ENCODE data around the gene STARD9. TPM values are rescaled to one million over a fixed set of nuclear protein-coding genes. Genes with fewer than 3 reads are reported as not detected.
A peak's percentile ranks its signal among the peaks of the same experiment; 100 is the strongest.
"Not testable (repeated sequence)": the region's sequence is repeated elsewhere in the genome, so short reads cannot be mapped to it uniquely, and the experiment has no call there.

Gene STARD9
- total and polyA plus RNA-seq, 8 donors, result 9.4 to 22.6 (median 18.8) TPM

DNA sequence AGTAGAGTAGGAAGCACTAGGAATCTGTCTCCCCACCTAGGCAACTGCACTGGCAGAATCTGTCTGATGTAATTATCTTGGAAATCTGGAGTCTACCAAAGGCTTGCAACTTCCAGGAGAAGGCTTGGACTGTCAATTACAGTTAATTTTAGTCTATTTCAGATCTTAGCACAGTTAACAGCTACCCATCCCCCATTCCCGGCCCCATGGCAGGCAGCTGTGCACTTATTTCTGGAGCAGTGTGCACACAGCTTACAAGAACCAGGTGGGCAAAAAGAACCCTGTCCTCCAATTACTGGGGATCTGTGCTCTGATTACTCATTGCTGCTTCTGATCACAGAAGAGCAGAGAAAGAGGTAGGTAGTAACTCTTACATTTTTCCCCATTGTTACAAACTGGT, 173.9 kb downstream of the STARD9 start:
- no peaks in the 10 kb centered on the region for H3K27me3 ChIP-seq
- no peak overlapping the region for H3K27ac ChIP-seq
- no peak for DNase-seq
- H3K36me3 ChIP-seq, result peaks cover 0 to 34% of the 10 kb centered on the region in 2 donors
- no peak for ATAC-seq
- no peak overlapping the region for H3K4me3 ChIP-seq
- no peaks in the 10 kb centered on the region for H3K4me1 ChIP-seq
- intact Hi-C loops (cut with DNase I), result no loop called here
- peaks cover 0 to 5% of the 10 kb centered on the region in 2 donors for H3K9me3 ChIP-seq
- TF ChIP-seq, protein P1, sequence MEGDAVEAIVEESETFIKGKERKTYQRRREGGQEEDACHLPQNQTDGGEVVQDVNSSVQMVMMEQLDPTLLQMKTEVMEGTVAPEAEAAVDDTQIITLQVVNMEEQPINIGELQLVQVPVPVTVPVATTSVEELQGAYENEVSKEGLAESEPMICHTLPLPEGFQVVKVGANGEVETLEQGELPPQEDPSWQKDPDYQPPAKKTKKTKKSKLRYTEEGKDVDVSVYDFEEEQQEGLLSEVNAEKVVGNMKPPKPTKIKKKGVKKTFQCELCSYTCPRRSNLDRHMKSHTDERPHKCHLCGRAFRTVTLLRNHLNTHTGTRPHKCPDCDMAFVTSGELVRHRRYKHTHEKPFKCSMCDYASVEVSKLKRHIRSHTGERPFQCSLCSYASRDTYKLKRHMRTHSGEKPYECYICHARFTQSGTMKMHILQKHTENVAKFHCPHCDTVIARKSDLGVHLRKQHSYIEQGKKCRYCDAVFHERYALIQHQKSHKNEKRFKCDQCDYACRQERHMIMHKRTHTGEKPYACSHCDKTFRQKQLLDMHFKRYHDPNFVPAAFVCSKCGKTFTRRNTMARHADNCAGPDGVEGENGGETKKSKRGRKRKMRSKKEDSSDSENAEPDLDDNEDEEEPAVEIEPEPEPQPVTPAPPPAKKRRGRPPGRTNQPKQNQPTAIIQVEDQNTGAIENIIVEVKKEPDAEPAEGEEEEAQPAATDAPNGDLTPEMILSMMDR (IDR thresholded peaks at IDR 0.05), result no peak

DNA sequence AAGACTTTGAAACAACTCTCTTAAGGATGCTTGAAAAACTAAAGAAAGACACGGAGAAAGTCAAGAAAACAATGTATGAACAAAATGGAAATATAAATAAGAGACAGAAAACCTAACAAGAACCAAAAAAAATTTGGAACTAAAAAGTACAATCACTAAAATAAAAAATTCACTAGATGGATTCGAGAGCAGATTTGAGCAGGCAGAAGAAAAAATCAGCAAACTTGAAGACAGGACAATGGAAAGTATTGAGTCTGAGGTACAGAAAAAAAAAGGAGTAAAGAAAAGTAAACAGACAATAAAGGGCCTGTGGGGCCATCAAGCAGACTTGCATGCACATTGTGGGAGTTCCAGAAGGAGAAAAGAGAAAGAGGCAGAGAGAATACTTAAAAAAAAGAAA, 174.9 kb downstream of the STARD9 start:
- no peak for ATAC-seq
- TF ChIP-seq, protein P1 (IDR thresholded peaks at IDR 0.05), result no peak
- Histone ChIP-seq H3K4me3 (no peak overlapping the region), H3K4me1 (no peaks in the 10 kb centered on the region), H3K27ac (no peak overlapping the region), H3K36me3 (peaks cover 0 to 34% of the 10 kb centered on the region in 2 donors), H3K27me3 (no peaks in the 10 kb centered on the region), H3K9me3 (peaks cover 0 to 5% of the 10 kb centered on the region in 2 donors)
- intact Hi-C loops (cut with DNase I), result no loop called here
- no peak for DNase-seq

DNA sequence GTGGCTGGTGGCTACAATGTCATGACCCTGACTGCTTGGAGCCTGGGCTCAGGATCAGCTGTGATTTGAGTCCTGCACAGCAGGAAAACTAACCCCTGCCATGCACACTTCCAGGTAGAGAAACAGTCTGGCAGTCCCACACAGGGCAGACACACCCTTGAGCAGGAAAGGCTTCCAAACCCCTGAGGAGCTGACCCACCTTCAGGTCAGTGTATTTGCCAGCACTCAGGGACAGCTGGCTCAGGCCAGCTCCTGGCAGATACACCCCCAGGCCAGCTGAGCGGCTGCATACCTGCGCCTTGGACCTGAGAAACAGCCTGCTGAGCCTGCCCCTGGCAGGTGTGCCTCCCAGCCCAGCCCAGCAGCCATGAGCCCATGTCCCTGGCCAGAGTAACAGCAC, 183.7 kb downstream of the STARD9 start:
- Histone ChIP-seq H3K36me3 (no peaks in the 10 kb centered on the region), H3K27me3 (no peaks in the 10 kb centered on the region), H3K4me1 (no peaks in the 10 kb centered on the region), H3K27ac (no peak overlapping the region), H3K9me3 (peaks cover 3 to 31% of the 10 kb centered on the region in 2 donors), H3K4me3 (no peak overlapping the region)
- TF ChIP-seq, protein P1 (IDR thresholded peaks at IDR 0.05), result no peak
- peak; percentile 43 for ATAC-seq
- DNase-seq, result no peak
- intact Hi-C loops (cut with DNase I), result no loop called here

DNA sequence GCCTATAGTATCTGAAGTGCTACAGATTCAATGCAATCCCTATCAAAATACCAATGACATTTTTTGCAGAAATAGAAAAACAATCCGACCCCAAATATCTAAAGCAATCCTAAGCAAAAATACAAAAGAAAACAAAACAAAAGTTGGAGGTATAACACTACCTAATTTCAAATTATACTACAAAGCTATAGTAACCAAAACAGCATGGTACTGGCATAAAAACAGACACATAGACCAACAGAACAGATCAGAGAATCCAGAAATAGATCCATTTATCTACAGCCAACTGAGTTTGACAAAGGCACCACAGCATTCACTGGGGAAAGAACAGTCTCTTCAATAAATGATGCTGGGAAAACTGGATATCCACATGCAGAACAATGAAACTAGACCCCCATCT, 185.4 kb downstream of the STARD9 start:
- TF ChIP-seq, protein P1 (IDR thresholded peaks at IDR 0.05), result no peak
- H3K27me3 ChIP-seq, result no peaks in the 10 kb centered on the region
- no peak overlapping the region for H3K27ac ChIP-seq
- DNase-seq (no peak), ATAC-seq (no peak)
- H3K4me3 ChIP-seq, result no peak overlapping the region
- H3K9me3 ChIP-seq, result peaks cover 3 to 33% of the 10 kb centered on the region in 2 donors
- intact Hi-C loops (cut with DNase I), result no loop called here
- H3K36me3 ChIP-seq, result no peaks in the 10 kb centered on the region
- H3K4me1 ChIP-seq, result no peaks in the 10 kb centered on the region

DNA sequence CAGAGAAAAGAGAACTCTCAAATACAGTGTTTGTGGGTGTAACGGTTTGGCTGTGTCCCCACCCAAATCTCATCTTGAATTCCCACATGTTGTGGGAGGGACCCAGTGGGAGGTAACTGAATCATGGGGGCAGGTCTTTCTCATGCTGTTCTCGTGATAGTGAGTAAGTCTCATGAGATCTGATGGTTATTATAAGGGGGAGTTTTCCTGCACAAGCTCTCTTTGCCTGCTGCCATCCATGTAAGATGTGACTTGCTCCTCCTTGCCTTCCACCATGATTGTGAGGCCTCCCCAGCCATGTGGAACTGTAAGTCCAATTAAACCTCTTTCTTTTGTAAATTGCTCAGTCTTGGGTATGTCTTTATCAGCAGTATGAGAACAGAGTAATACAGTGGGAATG, 186.4 kb downstream of the STARD9 start:
- intact Hi-C loops (cut with DNase I), result not testable (repeated sequence)

DNA sequence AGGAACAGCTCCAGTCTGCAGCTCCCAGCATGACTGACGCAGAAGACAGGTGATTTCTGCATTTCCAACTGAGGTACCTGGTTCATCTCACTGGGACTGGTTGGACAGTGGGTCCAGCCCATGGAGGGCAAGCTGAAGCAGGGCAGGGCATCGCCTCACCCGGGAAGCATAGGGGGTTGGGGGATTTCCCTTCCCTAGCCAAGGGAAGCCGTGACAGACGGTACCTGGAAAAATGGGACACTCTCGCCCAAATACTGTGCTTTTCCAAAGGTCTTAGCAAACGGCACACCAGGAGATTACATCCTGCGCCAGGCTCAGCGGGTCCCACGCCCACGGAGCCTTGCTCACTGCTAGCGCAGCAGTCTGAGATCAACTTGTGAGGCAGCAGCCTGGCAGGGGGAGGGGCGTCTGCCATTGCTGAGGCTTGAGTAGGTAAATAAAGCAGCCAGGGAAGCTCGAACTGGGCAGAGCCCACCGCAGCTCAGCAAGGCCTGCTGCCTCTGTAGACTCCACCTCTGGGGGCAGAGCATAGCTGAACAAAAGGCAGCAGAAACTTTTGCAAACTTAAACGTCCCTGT, 188.8 kb downstream of the STARD9 start:
- H3K4me3 ChIP-seq; H3K27ac ChIP-seq; H3K27me3 ChIP-seq; H3K4me1 ChIP-seq; DNase-seq; H3K36me3 ChIP-seq; ATAC-seq; intact Hi-C loops (cut with DNase I): not testable (repeated sequence)
- peaks cover 3 to 36% of the 10 kb centered on the region in 2 donors for H3K9me3 ChIP-seq

More for the DNA sequence above, 186.4 kb downstream of the STARD9 start:
- ATAC-seq, H3K4me1 ChIP-seq, H3K36me3 ChIP-seq, H3K27ac ChIP-seq, H3K4me3 ChIP-seq, DNase-seq, H3K27me3 ChIP-seq: not testable (repeated sequence)
- peaks cover 3 to 36% of the 10 kb centered on the region in 2 donors for H3K9me3 ChIP-seq

DNA sequence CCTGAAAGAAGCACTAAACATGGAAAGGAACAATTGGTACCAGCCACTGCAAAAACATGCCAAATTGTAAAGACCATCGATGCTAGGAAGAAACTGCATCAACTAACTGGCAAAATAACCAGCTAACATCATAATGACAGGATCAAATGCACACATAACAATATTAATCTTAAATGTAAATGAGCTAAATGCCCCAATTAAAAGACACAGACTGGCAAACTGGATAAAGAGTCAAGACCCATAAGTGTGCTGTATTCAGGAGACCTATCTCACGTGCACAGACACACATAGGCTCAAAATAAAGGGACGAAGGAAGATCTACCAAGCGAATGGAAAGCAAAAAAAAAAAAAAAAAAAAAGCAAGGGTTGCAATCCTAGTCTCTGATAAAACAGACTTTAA, 190.7 kb downstream of the STARD9 start:
- H3K36me3 ChIP-seq; DNase-seq; ATAC-seq; H3K4me1 ChIP-seq; H3K27ac ChIP-seq; H3K27me3 ChIP-seq; H3K4me3 ChIP-seq; intact Hi-C loops (cut with DNase I): not testable (repeated sequence)
- H3K9me3 ChIP-seq, result peaks cover 0 to 22% of the 10 kb centered on the region in 2 donors

Data from left lung (tissue), 10 donors.